Endometrial microvascular endothelial cells (primary cell): ENCODE results near the gene PTPRO. TPM values are rescaled to one million over a fixed set of nuclear protein-coding genes. Genes with fewer than 3 reads are reported as not detected.

Experiments used
- in situ Hi-C: cut with HindIII; loops from 2 replicates; pipeline ENCODE4 v1.10.0; 2017; ENCODE audit warnings: low sequenced_read_pairs, low pct_unique_long_range_greater_than_20kb; ENCODE audit errors: inconsistent ontology term
- total RNA-seq: library from RNA; depleted of rRNA; stranded (reverse); fragments of >200 nt; gene quantifications from one replicate; pipeline ENCODE4 v1.2.3, GENCODE V29; 2015; ENCODE audit errors: inconsistent ontology term

PTPRO gene
- total RNA-seq, 1 donor from 2014 or later = 0.37 TPM

DNA sequence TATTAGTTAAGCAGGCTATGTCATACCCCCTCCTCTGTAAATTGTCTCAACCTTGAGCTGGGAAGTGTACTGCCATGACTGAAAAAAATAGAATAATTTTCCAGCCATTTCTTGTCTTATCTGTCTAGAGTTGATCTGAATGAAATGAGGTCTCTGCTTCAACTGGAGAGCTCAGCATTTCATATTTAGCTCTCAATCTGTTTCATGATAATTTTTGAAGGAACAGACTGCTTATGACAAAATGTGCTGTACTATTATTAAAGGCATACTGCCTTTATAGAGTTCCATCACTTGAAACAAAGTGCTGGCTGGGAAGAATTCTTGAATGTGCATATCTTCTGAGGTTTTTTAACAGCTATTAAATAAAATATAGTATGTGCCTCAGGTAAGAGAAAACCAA lies 19.1 kb downstream of the PTPRO start:
- in situ Hi-C loops = no loop called here

DNA sequence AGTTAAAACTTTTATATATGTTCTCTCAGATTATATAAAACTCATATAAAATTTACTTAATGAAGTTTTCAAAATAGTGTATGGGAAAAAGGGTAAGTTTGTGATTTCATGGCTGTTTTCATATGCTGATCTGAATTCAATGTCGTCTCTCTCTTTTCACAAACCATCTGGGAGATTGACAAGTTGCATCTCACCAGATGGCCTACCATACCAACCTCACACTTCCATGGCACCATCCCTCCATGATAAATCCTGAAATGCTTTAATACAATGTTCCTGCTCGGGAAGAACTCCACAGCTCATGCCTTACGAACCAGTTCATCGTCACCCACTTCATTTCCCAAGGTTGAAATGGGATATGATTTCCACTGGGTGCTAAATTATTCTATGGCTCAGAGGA lies 22.3 kb downstream of the PTPRO start:
- in situ Hi-C loops = no loop called here

DNA sequence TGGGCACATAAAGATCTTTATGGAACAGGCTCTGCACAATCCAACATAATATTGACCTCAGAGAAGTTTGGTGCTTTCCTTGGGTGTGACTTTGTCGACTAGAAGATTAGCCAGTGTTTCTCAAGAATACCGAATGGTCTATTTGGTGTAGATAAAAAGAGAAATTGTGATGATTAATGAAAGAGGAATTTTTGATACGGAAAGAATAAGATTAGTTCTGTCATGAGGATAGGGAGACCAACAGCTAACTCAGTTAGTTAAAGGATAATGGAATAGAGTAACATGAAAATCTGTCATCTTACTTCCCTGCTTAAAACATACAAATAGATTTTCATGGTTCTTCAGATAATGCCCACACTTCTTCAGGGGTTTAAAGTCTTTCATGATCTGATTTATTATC lies 24.2 kb downstream of the PTPRO start:
- in situ Hi-C loops = no loop called here

DNA sequence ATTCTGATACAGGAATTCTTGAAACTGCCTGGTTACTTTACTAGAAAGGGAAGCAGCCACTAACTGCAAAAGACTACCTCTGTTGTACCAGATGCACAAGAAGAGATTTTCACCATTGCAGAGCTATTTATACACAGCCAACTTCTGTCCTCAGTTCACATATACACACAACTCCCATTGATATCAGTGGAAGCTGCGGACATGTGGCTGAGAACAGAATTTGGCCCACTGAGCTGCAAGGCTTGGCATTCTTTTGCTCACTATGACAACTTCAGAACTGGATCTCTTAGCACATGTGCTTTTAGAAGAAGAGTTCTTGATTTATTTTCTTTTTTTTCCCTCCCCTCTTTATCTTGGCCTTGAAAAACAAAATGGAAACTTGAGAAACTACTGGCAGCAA lies 28.3 kb downstream of the PTPRO start:
- in situ Hi-C loops = no loop called here

DNA sequence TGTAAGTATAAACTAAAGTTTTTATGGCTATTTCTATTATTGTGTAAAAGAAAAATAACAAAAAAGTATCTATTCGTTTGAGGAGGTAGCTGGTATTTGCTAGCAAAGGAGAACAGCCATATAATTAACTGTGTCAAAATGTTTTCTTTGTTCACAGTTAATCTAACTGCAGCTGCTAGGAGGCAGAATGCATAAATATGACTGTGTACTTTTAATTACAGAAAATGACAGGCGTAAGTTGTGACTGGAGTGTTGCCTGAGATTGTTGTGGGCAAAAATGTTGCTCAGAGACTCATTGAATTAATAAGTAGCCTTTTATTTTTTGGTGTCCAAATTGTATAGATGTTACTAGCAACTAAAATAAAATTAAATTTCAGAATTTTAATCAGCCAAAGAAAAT lies 33.5 kb downstream of the PTPRO start:
- in situ Hi-C loops = no loop called here

DNA sequence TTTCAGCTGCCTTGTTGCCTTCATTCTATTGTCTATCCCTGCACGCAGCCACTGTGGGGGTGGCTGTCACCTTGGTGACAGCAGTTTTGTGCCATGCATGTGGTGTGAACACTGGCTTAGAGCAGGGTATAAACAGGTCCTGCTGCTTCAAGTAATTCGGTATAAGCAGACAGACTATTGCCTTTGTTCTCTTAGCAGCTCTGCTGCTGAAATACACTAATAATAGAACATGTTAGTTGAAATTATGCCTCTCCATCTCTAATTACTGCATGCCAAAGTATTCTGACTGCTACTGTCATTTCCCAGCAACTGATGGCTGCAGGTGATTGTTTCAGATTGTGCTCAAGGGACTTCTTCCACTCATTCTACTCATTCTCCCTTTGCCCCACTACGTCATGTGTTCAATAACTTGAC lies 34.6 kb downstream of the PTPRO start:
- in situ Hi-C loops = no loop called here

DNA sequence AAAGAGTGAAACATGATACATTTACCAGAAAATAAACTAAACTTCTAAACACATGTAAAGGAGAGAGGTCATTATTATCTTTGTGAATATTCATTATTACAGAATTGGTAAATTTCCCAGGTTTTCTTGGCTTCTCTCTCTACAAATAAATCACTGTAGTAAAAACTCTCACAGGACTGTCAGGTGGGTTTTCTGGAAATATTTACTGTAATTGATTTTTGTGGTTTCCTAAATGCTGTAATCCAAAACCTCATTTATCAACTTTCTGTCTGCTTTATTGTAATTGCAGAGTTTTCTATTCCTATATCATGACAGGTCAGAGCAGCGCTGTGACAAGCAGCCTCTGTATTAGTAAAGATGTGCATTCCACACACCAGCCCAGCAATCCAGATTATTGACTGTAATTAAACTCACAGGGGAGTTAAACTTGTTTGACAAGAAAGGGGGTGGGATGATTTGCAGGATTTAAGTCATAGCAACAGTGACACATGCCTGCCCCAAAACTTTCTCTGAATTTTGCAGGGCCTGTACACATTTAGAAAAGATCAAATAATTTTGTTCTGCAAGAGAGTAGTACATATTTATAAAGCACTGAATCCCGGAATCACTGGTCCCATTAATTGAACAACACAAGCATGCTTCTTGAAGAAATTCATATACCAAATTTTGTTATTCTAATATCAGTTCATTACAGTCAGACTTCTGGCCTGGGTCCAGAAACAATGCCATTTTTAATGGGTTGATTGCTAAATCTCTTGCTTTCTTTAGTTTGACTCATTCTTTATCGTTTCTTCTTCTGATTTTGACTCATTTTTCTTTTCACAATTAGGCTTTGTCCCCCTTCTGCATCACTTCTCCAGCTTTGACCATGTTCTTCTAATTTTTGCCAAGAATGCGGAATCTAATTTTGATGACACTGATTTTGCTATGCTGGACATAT lies 42.2 kb downstream of the PTPRO start:
- in situ Hi-C loops = no loop called here

DNA sequence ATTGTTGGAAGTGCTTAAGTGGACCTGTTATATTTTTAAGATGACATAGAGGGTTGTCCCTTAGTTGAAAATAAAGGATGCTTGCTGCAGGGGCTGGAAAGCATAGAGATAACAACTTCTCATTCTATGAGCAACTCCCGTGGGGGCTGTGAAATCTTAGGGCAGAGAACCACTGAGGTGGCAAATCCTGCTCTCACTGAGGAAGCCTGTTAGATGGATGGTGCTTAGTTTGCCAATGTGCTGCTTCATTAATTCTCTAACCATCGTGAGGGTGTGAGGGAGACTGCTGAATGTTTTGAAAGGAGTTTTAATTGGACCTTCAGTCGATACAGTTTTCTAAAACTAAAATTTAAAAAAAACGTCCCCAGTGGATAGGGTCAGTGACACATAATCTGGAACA lies 46.5 kb downstream of the PTPRO start:
- in situ Hi-C loops = no loop called here

DNA sequence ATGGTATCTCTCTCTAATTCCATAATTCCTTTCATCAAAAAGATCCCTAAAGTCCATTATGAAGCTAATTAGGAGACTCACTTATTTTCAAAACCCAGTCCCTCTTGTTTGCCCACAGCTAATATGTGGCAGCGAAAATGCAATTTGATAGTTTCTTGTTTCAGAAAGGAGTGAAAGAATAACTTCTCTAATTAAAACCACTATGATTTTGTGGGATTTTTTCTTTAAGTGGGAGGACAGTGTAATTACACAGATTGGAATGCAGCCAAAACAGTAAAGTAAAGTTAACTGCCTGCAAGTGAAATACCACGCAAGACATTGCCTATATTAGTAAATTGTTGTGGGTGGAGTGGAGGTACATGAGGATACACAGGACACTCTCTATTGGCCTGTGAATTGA lies 50.0 kb downstream of the PTPRO start:
- in situ Hi-C loops = no loop called here

DNA sequence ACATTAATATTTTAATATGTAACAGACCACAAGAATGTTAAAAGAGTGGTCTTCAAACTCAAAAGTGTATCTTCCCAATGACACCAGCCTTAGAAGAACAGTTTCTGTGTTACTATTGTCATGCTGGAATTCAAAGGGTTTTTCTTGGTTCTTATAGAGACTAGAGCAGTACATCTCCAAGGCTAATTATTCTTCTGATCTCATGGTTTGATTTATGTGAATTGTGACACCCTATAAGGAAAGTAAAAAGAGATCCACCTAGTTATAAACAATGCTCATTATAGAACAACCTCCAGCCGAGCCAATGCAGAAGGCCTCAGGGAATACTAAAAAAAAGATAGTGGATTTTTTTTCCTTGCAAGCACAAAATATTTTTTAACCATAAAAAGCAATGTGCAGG lies 65.5 kb downstream of the PTPRO start:
- in situ Hi-C loops = no loop called here

DNA sequence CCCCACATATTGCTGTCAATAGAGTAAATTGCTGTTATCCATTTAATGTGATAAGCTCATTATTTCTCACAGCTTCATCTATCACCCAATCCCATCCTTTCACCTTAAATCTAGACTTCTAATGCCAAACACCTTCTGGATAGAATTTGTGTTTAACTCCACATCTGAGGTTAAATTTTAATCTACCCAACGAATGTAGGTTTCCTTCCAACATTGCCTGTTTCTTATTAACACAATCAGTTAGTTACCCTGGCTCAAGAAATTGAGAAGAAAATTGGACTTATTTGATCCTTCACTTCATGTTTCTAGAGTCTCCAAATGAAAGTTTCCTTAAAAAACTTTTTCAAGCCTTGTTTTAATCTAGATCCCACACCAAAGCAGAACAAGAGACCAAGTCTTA lies 67.3 kb downstream of the PTPRO start:
- in situ Hi-C loops = no loop called here

DNA sequence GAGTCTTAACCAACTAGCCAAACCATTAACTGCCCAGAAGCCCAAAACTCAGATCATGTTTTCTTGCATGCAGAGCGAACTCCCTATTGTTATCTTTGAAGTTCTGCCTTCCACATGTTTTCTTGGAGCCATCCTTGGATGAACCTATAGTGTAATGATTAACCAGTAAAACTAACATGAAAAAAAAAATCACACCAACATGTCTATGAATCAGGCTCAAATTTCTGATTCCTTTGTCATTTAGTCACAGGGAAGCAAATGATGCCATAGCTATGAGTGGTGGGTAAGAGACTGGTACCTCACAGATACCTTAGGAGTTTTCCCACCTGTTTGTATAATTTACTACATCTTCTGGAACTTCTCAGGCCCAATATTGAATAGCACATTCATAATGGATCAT lies 70.7 kb downstream of the PTPRO start:
- in situ Hi-C loops = no loop called here

DNA sequence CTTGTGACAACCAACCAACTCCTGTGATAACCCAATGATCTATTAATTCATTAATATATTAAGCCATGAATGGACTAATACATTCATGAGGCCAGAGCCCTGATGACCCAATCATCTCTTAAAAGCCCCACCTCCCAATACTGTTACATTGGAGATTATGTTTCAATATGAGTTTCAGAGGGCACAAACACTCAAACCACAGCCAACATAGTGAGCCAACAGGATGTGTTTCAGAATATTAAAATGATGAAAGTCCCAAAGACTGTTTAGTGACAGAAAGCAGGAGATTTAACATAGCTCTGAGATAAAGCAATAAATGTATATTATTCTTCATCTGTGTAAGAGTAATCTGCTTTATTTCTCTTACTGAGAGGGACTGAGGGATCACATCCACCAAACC lies 71.7 kb downstream of the PTPRO start:
- in situ Hi-C loops = no loop called here

DNA sequence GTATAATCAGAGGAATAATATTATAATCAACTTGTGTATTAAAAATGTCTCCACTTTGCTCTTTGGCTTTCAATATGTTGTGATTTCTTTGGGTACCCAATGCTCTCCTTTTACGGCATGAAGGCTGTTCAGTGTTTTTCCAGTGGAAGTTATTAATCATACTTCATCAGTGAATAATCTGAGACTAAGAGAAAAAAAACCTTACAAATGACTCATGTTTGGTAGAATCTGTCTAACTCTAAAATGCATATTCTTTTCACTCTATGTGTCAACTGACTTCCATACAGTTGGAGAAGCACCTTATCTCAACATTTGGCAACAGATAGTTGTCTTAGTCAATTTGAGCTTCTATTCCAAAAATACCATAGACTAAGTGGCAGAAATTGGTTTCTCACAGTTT lies 82.2 kb downstream of the PTPRO start:
- in situ Hi-C loops = no loop called here

DNA sequence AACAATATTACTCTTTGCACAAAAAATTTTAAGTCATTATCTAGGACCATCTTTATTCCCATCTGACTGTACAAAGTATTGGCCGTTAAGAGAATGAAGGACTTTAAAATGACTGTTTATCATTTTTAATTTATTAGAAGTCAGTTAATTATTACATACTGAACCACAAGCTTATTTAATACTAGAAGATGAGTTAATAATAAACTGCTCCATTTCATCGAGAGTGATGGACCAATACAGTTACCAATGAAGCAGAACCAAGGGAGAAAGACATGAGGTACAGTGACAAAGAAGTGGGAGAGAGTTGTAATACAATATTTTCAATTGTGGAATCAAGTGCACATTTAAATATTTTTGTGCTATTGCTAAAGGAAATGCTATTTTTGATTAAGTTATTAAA lies 83.3 kb downstream of the PTPRO start:
- in situ Hi-C loops = no loop called here

DNA sequence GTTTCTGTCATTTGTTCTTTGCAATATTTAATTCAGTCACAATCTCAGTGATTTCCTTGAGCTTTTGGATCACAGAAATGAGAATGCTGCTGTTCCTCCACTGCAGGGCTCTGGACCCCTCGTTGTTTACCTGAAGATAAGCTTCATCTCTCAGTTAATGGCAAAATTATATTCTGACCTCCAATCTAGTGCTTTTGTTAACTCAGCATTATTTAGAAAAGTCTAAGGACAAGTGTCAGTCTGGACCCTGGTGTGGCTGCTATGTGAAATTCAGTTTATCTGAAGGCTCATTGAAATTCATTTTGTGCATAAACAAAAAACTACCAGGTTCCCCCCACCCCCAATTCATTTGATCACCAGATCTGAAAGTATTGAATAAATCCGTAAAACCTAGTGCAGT lies 84.7 kb downstream of the PTPRO start:
- in situ Hi-C loops = no loop called here

DNA sequence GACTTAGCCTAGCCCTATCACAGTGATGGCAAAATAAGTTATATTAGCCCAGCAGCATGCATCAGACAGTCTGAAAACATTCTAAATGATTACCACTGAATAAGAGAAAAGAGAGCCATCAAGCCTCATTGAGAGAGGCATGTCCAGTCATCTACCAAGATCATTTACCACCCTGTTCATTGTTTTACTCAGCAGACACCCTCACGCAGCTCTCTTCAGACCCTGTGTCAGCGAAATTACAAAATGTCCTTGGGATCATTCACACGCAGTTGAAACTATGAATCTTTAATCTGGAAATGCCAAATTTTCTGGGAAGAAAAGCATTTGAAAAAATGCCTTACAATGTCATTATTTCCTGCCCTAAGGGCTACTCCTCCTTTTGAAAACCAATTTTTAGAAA lies 89.5 kb downstream of the PTPRO start:
- in situ Hi-C loops = no loop called here

DNA sequence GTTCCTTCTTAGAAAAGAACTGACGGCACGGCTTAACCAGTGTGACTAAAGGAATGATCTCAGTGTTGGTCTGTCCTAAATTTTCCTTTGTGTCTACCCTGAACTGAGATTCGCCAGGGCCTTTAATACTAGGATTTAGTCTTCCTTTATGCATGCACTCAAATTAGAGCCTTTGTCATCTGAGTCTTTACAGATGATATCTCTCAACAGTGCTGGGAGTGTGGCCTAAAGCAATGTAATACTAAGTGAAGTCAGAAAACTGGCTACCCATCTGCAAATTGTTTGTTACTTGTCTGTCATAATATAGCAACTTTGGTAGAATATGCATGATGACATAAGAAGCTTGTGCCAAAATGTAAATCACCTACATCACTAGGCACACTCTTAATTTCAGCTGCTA lies 95.4 kb downstream of the PTPRO start:
- in situ Hi-C loops = no loop called here

DNA sequence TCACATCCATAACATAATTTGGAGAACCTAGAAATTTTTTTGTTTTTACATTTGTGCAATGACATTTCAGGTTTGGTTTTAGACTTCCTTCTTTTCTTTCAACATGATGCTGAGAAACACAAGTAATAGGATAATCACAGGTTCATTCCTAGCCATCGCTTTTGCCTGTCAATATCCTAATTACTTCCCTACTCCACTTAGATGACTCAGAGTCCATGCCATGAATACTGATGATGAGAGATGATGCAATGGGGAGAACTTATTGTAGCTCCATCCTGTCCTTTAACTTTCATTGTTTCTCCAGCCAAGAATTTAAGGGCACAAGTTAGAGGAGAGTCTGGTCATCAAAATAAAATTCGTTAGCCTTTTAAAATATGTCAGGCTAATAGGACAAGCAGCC lies 101.3 kb downstream of the PTPRO start:
- in situ Hi-C loops = no loop called here

DNA sequence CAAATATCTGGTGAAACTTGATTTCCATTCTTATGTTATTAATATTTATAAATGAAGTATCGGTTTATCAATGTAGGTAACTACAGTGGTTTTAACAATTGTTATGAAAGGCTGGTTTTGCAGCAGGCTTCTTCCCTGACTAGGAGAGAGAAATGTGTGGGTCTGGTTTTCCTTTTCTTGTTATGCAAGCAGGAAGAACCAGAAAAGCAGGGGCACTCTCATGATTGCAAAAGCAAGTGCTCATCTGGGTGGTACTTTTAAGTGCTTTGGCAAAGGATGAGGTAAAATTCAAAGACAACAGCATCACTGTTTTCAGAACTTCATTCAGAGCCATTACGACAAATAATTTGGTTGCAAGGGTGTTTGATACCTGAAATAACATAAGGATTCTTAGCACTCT lies 105.6 kb downstream of the PTPRO start:
- in situ Hi-C loops = no loop called here

DNA sequence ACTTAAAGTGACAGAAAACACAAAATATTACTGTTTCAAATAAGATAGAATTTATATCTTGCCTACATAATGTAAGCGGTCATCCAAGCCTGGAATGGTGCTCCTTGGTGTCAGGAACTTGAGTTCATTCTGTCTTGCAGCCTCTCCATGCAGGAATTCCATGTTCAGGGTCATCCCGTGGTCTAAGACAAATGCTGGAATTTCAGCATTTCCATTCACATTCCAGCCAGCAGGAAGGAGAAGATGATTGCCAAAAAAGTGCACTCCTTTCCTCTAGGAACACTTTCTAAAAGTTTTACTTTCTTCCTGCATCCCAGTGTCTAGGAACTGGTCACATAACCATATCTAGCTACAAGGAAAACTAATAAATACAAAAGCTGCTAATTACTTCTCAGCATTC lies 106.3 kb downstream of the PTPRO start:
- in situ Hi-C loops = no loop called here
